WERI-Rb-1 (cell line): ENCODE measurements around the gene ABCE1.

Experiments used
- DNase-seq: peaks from one replicate; pipeline ENCODE4 v3.0.0-alpha.2; 2020
- H3K27ac ChIP-seq: fragments of 250-450 bp; sonication (Bioruptor Pico); 2 replicates; pipeline ENCODE4 v1.5.1; 2020; ENCODE audit warnings: mild to moderate bottlenecking, moderate library complexity
- H3K27me3 ChIP-seq: fragments of 250-450 bp; sonication (Bioruptor Pico); 2 replicates; pipeline ENCODE4 v1.5.1; 2021; ENCODE audit warnings: mild to moderate bottlenecking, low read depth, moderate library complexity; ENCODE audit not compliant: insufficient read depth, severe bottlenecking
- H3K36me3 ChIP-seq: fragments of 250-450 bp; sonication (Bioruptor Pico); 2 replicates; pipeline ENCODE4 v1.5.1; 2020; ENCODE audit warnings: mild to moderate bottlenecking, moderate library complexity
- H3K4me3 ChIP-seq: 2 replicates; pipeline ENCODE4 v1.5.1; 2011; ENCODE audit warnings: low read depth, mild to moderate bottlenecking, control low read depth, low read length
- H3K9me3 ChIP-seq: fragments of 250-450 bp; sonication (Bioruptor Pico); 2 replicates; pipeline ENCODE4 v1.5.1; 2021; ENCODE audit warnings: mild to moderate bottlenecking, moderate library complexity; ENCODE audit not compliant: severe bottlenecking
- TF ChIP-seq, protein P1 (sequence below): IDR thresholded peaks from 2 replicates; pipeline ENCODE4 v1.5.1; 2011; ENCODE audit warnings: low read depth, mild to moderate bottlenecking, control low read depth, inconsistent platforms, low read length

The ABCE1 gene

GRCh38 chr4:145168581-145169187, 70.6 kb downstream of the ABCE1 start:
- TF ChIP-seq, protein P1, sequence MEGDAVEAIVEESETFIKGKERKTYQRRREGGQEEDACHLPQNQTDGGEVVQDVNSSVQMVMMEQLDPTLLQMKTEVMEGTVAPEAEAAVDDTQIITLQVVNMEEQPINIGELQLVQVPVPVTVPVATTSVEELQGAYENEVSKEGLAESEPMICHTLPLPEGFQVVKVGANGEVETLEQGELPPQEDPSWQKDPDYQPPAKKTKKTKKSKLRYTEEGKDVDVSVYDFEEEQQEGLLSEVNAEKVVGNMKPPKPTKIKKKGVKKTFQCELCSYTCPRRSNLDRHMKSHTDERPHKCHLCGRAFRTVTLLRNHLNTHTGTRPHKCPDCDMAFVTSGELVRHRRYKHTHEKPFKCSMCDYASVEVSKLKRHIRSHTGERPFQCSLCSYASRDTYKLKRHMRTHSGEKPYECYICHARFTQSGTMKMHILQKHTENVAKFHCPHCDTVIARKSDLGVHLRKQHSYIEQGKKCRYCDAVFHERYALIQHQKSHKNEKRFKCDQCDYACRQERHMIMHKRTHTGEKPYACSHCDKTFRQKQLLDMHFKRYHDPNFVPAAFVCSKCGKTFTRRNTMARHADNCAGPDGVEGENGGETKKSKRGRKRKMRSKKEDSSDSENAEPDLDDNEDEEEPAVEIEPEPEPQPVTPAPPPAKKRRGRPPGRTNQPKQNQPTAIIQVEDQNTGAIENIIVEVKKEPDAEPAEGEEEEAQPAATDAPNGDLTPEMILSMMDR, result no peak
- no peak for DNase-seq
- no peaks in the 10 kb centered on the region for H3K9me3 ChIP-seq
- H3K27ac ChIP-seq, result no peak overlapping the region
- H3K27me3 ChIP-seq, result no peaks in the 10 kb centered on the region
- H3K36me3 ChIP-seq, result peaks cover 87% of the 10 kb centered on the region
- H3K4me3 ChIP-seq, result no peak overlapping the region

GRCh38 chr4:145170223-145170622, 72.1 kb downstream of the ABCE1 start:
- no peak overlapping the region for H3K27ac ChIP-seq
- peaks cover 87% of the 10 kb centered on the region for H3K36me3 ChIP-seq
- TF ChIP-seq, protein P1, result no peak
- H3K9me3 ChIP-seq, result no peaks in the 10 kb centered on the region
- no peak overlapping the region for H3K4me3 ChIP-seq
- H3K27me3 ChIP-seq, result no peaks in the 10 kb centered on the region
- DNase-seq, result no peak

DNA sequence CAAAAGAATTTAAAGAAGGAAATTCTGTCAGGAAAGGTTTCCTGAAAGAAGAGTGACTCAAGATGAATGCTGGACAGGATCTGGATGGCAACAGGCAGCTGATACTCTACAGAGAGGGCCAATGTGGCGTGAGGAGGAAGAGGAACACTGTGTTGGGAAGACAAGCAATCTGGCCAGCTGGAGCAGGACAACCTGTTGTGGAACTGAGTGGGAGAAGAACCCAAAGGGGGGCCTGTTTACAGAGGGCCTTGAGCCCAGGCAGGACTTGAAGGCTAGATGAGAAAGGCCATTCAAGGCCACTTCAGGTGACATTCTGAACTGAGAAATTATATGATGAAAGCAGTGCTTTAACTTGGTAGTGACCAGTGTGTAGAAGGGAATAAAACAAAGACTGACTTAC, 73.8 kb downstream of the ABCE1 start:
- Histone ChIP-seq H3K27ac (no peak overlapping the region), H3K27me3 (no peaks in the 10 kb centered on the region), H3K36me3 (peaks cover 78% of the 10 kb centered on the region), H3K9me3 (no peaks in the 10 kb centered on the region), H3K4me3 (no peak overlapping the region)
- TF ChIP-seq, protein P1, result no peak
- no peak for DNase-seq

- Histone ChIP-seq H3K27ac (no peak overlapping the region), H3K27me3 (no peaks in the 10 kb centered on the region), H3K36me3 (peaks cover 41% of the 10 kb centered on the region), H3K4me3 (no peak overlapping the region), H3K9me3 (no peaks in the 10 kb centered on the region)
- no peak for DNase-seq
- TF ChIP-seq, protein P1, result no peak
These were observed 78.7 kb downstream of the ABCE1 start for GRCh38 chr4:145176641-145177432.

DNA sequence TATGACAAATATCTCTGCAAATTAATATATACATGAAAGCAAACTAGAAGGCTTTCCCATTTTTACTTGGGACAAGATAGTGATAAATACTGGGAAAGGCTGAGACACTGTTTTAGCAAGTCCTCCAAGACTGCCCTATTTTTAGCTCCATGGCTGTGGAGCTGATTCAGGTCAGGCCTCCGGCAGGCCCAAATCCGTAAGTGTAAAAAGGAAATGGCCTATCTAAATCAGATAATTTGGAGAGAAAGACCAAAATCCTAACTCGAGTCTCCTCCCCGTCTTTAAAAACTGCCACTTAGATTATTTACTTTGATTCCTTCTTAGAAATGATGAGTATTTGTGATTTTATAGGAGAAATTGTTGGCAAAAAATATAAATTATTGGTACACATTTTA, 79.4 kb downstream of the ABCE1 start:
- no peaks in the 10 kb centered on the region for H3K27me3 ChIP-seq
- DNase-seq, result no peak
- H3K27ac ChIP-seq, result no peak overlapping the region
- no peaks in the 10 kb centered on the region for H3K9me3 ChIP-seq
- TF ChIP-seq, protein P1, result no peak
- no peak overlapping the region for H3K4me3 ChIP-seq
- peaks cover 34% of the 10 kb centered on the region for H3K36me3 ChIP-seq
